ENCODE results near the gene RAP1GDS1.

Gene RAP1GDS1

GRCh38 chr4:98242538-98242937 lies 18.6 kb upstream of the RAP1GDS1 start:
- TF ChIP-seq ZFX (IDR thresholded peaks at IDR 0.05): no peak
- TF ChIP-seq, protein P1, sequence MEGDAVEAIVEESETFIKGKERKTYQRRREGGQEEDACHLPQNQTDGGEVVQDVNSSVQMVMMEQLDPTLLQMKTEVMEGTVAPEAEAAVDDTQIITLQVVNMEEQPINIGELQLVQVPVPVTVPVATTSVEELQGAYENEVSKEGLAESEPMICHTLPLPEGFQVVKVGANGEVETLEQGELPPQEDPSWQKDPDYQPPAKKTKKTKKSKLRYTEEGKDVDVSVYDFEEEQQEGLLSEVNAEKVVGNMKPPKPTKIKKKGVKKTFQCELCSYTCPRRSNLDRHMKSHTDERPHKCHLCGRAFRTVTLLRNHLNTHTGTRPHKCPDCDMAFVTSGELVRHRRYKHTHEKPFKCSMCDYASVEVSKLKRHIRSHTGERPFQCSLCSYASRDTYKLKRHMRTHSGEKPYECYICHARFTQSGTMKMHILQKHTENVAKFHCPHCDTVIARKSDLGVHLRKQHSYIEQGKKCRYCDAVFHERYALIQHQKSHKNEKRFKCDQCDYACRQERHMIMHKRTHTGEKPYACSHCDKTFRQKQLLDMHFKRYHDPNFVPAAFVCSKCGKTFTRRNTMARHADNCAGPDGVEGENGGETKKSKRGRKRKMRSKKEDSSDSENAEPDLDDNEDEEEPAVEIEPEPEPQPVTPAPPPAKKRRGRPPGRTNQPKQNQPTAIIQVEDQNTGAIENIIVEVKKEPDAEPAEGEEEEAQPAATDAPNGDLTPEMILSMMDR (conservative IDR thresholded peaks at IDR 0.05): no peak
- no peak overlapping the region for H3K27ac ChIP-seq

DNA sequence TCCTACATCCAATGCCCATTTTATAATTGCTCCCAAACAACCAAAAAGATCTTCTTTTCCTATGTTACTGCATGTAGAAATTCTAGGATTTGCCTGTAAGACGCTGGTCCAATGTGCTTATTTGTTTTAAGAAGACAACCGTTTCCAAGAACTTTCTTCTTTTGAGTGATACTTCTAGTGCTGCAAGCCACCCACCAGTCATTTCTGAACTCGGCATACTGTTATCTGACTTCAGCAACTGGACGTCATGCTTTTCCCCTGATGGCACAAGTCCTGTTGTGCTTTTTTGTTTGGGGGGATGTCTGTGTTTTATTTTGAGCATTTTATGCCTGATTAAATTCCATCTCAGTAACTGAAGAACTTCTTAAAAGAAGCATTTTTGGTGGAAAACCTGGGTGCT lies 16.0 kb upstream of the RAP1GDS1 start:
- no peak overlapping the region for H3K27ac ChIP-seq
- TF ChIP-seq ZFX (IDR thresholded peaks at IDR 0.05): no peak
- TF ChIP-seq, protein P1 (conservative IDR thresholded peaks at IDR 0.05): no peak

DNA sequence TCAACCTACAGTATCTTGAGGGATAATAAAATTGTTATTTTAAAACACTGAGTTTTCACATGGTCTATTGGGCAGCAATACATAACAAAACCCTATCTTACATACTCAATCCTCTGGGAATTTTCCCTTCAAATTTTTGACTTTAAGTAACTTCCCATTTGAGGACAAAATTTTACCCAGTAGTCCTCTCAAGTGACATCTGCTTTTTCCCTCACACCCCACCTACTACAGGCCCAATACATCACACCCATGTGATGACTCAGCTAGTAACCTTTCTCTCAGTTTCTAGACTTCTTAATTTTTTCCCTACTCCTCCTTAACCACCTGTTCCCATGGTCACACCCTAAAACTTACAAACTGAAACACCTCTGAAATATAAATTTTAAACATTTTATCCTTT lies 12.2 kb upstream of the RAP1GDS1 start:
- no peak overlapping the region for H3K27ac ChIP-seq
- TF ChIP-seq ZFX (IDR thresholded peaks at IDR 0.05): no peak
- TF ChIP-seq, protein P1 (conservative IDR thresholded peaks at IDR 0.05): no peak

- H3K27ac ChIP-seq: no peak overlapping the region
- TF ChIP-seq, protein P1 (conservative IDR thresholded peaks at IDR 0.05): no peak
- TF ChIP-seq ZFX (IDR thresholded peaks at IDR 0.05): no peak
These were observed 11.4 kb upstream of the RAP1GDS1 start for GRCh38 chr4:98249831-98250230.

DNA sequence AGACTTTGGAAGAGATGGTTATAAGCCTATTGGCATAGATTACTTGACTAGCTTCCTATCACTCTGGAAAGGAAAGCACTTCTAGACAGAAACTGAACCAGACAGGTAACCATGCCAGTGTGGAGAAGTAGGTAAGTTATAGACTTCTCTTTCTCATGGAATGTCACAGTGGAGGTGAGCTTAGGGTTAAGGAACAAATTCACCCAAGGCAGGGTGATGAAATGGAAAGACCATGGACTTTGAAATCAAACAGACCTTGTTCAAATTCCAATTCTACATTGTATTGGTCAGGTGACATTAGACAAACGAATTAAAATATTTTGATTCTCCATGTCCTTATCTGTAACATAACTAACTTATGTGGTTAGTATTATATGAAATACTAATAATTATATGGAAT lies 7.7 kb upstream of the RAP1GDS1 start:
- TF ChIP-seq, protein P1 (conservative IDR thresholded peaks at IDR 0.05): no peak
- TF ChIP-seq ZFX (IDR thresholded peaks at IDR 0.05): no peak
- H3K27ac ChIP-seq: no peak overlapping the region

DNA sequence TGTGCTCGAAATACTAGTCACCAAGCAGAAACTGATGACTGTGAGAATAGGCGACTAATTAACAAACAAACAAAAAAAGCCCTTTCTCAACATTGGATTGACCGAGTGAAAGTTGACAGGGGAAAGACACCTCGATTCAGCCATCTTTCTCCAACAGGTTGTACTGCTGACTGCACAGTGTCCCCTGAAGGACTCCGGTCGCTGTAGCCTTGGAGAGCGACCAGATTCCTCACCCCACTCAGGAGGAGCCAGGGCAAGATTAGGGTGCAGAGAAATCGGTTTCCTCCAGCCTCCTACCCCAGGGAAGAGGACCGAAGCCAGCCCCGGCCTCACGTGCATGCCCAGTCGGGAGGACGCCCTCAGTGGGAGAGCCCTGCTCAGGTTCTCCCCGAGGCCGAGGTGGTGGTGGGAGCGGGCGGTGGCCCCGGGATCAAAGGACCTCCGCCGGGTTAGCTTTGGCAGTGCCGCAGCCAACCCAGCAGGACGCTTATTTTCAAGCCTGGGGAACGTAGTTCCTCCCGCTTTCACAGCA lies 1.1 kb upstream of the RAP1GDS1 start:
- TF ChIP-seq, protein P1 (conservative IDR thresholded peaks at IDR 0.05): no peak
- no peak for TF ChIP-seq ZFX (IDR thresholded peaks at IDR 0.05)
- H3K27ac ChIP-seq: peak overlapping the region; percentile 95

- peak overlapping the region; percentile 95 for H3K27ac ChIP-seq
- no peak for TF ChIP-seq ZFX (IDR thresholded peaks at IDR 0.05)
- TF ChIP-seq, protein P1 (conservative IDR thresholded peaks at IDR 0.05): no peak
These were observed 464 bp downstream of the RAP1GDS1 start for GRCh38 chr4:98261405-98262291.
